Parathyroid adenoma (tissue), 2 donors: ENCODE measurements around the gene RTP2.

ENCODE experiments used
- H2AFZ ChIP-seq: fragments of 300-600 bp; sonication (generic); one replicate; pipeline ENCODE4 v1.7.0; 2017; ENCODE audit warnings: antibody characterized with exemption, mild to moderate bottlenecking
- H3K27ac ChIP-seq: fragments of 300-600 bp; sonication (generic); one replicate; pipeline ENCODE4 v1.7.0; 2017
- H3K27me3 ChIP-seq: fragments of 300-600 bp; sonication (generic); one replicate; pipeline ENCODE4 v1.7.0; 2017; ENCODE audit warnings: low read length; ENCODE audit not compliant: control insufficient read depth, insufficient read depth
- H3K36me3 ChIP-seq: fragments of 300-600 bp; sonication (generic); one replicate; pipeline ENCODE4 v1.7.0; 2017; ENCODE audit warnings: low read length; ENCODE audit not compliant: control insufficient read depth, insufficient read depth
- H3K4me1 ChIP-seq: fragments of 300-600 bp; sonication (generic); one replicate; pipeline ENCODE4 v1.7.0; 2017; ENCODE audit warnings: control low read depth
- H3K4me2 ChIP-seq: fragments of 300-600 bp; sonication (generic); one replicate; pipeline ENCODE4 v1.7.0; 2017; ENCODE audit warnings: low read length
- H3K4me3 ChIP-seq: fragments of 300-600 bp; sonication (generic); one replicate; pipeline ENCODE4 v1.7.0; 2017; ENCODE audit warnings: low read depth, low read length
- H3K79me2 ChIP-seq: fragments of 300-600 bp; sonication (generic); one replicate; pipeline ENCODE4 v1.7.0; 2017; ENCODE audit warnings: control low read depth
- H3K9ac ChIP-seq: fragments of 300-600 bp; sonication (generic); one replicate; pipeline ENCODE4 v1.7.0; 2017; ENCODE audit warnings: mild to moderate bottlenecking
- H3K9me3 ChIP-seq: fragments of 300-600 bp; sonication (generic); one replicate; pipeline ENCODE4 v1.7.0; 2017; ENCODE audit warnings: low read length; ENCODE audit not compliant: control insufficient read depth
- CTCF ChIP-seq: fragments of 300-600 bp; sonication (generic); IDR thresholded peaks from one replicate; pipeline ENCODE4 v1.7.0; 2017; ENCODE audit warnings: antibody characterized with exemption, mild to moderate bottlenecking
- donor health status: primary hyperparathyroidism.

Gene RTP2

GRCh38 chr3:187669675-187670504 lies 32.5 kb downstream of the RTP2 start, which contains the start of gene SST:
TSS of gene SST (minus strand) at chr3:187670394. CDS start at chr3:187670291, 103 bp downstream.
- no peak within 1 kb of the TSS for H2AFZ ChIP-seq
- H3K9ac ChIP-seq = no peak within 1 kb of the TSS
- H3K4me3 ChIP-seq = no peak within 1 kb of the TSS
- H3K27me3 ChIP-seq = no peaks in the 10 kb centered on the region
- H3K9me3 ChIP-seq = no peaks in the 10 kb centered on the region
- no peaks in the 10 kb centered on the region for H3K36me3 ChIP-seq
- H3K4me2 ChIP-seq = no peak within 1 kb of the TSS
- TF ChIP-seq CTCF = no peak
- H3K27ac ChIP-seq = no peak within 1 kb of the TSS
- H3K79me2 ChIP-seq = no peaks in the 10 kb centered on the region
- H3K4me1 ChIP-seq = no peaks in the 10 kb centered on the region

- H3K27me3 ChIP-seq = no peaks in the 10 kb centered on the region
- no peak overlapping the region for H3K4me2 ChIP-seq
- no peak overlapping the region for H3K9ac ChIP-seq
- no peak for TF ChIP-seq CTCF
- no peak overlapping the region for H3K27ac ChIP-seq
- no peak overlapping the region for H2AFZ ChIP-seq
- no peaks in the 10 kb centered on the region for H3K4me1 ChIP-seq
- no peaks in the 10 kb centered on the region for H3K36me3 ChIP-seq
- no peak overlapping the region for H3K4me3 ChIP-seq
- no peaks in the 10 kb centered on the region for H3K79me2 ChIP-seq
- no peaks in the 10 kb centered on the region for H3K9me3 ChIP-seq
Measured at GRCh38 chr3:187667526-187667925, 34.8 kb downstream of the RTP2 start.

GRCh38 chr3:187665764-187666402 lies 36.5 kb downstream of the RTP2 start:
- Histone ChIP-seq H3K4me1 (no peaks in the 10 kb centered on the region), H2AFZ (no peak overlapping the region), H3K4me3 (no peak overlapping the region), H3K9ac (no peak overlapping the region), H3K27me3 (no peaks in the 10 kb centered on the region), H3K9me3 (no peaks in the 10 kb centered on the region), H3K4me2 (no peak overlapping the region), H3K36me3 (no peaks in the 10 kb centered on the region), H3K27ac (no peak overlapping the region), H3K79me2 (no peaks in the 10 kb centered on the region)
- TF ChIP-seq CTCF = no peak

- Histone ChIP-seq H3K4me3 (no peak overlapping the region), H3K27me3 (no peaks in the 10 kb centered on the region), H3K9ac (no peak overlapping the region), H2AFZ (no peak overlapping the region), H3K36me3 (no peaks in the 10 kb centered on the region), H3K4me1 (no peaks in the 10 kb centered on the region), H3K9me3 (no peaks in the 10 kb centered on the region), H3K4me2 (no peak overlapping the region), H3K79me2 (no peaks in the 10 kb centered on the region), H3K27ac (no peak overlapping the region)
- TF ChIP-seq CTCF = no peak
Measured at GRCh38 chr3:187665010-187665409, 37.3 kb downstream of the RTP2 start.
